22Rv1 (cell line): Measurements from ENCODE around the gene ACOX3.

Experiments
- H3K27ac ChIP-seq: fragments of 450-650 bp; 2 replicates; pipeline ENCODE4 v1.5.1; 2017
- ZFX ChIP-seq: fragments of 450-650 bp; IDR thresholded peaks from 2 replicates; pipeline ENCODE4 v1.6.1; 2017; ENCODE audit warnings: antibody characterized with exemption, borderline replicate concordance
- TF ChIP-seq, protein P1 (sequence below): fragments of 450-650 bp; IDR thresholded peaks from 2 replicates; pipeline ENCODE4 v1.5.1; 2017; ENCODE audit warnings: mild to moderate bottlenecking

ACOX3 gene

GRCh38 chr4:8439914-8440491, 520 bp downstream of the ACOX3 start:
- peak overlapping the region; percentile 87 for H3K27ac ChIP-seq
- TF ChIP-seq, protein P1, sequence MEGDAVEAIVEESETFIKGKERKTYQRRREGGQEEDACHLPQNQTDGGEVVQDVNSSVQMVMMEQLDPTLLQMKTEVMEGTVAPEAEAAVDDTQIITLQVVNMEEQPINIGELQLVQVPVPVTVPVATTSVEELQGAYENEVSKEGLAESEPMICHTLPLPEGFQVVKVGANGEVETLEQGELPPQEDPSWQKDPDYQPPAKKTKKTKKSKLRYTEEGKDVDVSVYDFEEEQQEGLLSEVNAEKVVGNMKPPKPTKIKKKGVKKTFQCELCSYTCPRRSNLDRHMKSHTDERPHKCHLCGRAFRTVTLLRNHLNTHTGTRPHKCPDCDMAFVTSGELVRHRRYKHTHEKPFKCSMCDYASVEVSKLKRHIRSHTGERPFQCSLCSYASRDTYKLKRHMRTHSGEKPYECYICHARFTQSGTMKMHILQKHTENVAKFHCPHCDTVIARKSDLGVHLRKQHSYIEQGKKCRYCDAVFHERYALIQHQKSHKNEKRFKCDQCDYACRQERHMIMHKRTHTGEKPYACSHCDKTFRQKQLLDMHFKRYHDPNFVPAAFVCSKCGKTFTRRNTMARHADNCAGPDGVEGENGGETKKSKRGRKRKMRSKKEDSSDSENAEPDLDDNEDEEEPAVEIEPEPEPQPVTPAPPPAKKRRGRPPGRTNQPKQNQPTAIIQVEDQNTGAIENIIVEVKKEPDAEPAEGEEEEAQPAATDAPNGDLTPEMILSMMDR, result no peak
- TF ChIP-seq ZFX, result no peak

DNA sequence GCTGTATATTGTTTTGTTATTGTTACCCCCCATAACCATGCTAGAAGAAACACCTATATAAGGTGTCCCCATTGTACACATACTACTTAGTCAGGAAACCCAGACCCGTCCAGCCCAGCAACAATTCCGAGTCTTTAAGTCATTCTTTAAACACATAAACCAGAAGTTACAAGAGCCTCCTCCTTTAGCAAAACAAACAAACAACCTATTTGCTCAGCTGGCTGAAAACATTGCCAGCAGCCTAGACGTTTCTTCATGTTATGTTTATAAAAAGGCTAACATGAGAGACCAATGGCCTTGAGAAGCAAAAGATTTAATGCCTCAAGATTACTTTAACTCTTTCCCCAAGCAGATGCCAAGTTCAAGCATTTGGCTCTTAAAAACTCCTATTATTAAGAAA, 1.4 kb downstream of the ACOX3 start:
- no peak for TF ChIP-seq ZFX
- TF ChIP-seq, protein P1, result no peak

GRCh38 chr4:8438743-8439142, 1.8 kb downstream of the ACOX3 start:
- H3K27ac ChIP-seq, result no peak overlapping the region

More for the DNA sequence above, 1.4 kb downstream of the ACOX3 start:
- no peak overlapping the region for H3K27ac ChIP-seq

DNA sequence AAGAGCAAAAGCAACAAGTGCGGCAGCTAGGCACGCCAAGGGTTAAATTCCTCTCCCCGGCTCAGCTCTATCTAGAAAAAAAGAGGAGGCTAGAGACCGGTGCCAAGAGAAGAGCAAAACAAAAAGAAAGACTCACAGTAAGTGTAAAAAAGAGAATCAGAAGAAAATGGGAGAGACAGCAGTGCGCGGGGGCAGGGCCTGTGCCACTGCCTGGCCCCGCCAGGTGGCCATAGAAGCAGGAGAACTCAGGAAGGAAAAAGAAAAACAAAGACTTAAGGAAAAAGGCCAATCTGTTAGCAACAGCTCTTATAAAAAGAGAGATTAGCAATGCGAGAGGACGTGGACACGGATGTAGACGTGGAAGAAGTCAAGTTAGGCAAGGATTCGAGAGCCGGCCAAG, 3.2 kb downstream of the ACOX3 start:
- TF ChIP-seq, protein P1, result no peak
- TF ChIP-seq ZFX, result no peak
- H3K27ac ChIP-seq, result no peak overlapping the region

More at GRCh38 chr4:8438743-8439142, 1.8 kb downstream of the ACOX3 start:
- TF ChIP-seq, protein P1, result no peak
- no peak for TF ChIP-seq ZFX

DNA sequence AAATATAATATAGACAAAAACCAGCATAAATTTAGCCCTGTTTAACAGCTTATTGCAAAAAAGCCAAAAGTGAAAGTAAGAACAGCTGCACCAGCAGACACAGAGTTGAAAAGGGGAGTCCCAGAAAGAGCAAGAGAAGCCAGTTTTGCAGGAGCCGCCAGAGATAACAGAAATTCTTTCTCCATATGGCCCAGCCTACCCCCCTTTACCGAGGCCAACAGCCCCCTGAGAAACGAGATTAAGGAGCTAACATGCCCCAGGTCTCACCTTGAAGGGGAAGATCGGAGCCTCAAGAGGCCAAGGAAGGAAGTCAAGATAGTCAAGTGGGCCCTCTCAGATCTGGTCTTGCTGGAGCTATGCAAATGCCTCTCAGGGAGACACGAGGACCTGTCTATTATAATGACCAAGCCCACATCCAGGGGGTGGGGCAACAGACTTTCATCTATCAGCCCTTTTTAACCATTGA, 4.8 kb downstream of the ACOX3 start:
- TF ChIP-seq ZFX, result no peak
- TF ChIP-seq, protein P1, result no peak
- no peak overlapping the region for H3K27ac ChIP-seq

DNA sequence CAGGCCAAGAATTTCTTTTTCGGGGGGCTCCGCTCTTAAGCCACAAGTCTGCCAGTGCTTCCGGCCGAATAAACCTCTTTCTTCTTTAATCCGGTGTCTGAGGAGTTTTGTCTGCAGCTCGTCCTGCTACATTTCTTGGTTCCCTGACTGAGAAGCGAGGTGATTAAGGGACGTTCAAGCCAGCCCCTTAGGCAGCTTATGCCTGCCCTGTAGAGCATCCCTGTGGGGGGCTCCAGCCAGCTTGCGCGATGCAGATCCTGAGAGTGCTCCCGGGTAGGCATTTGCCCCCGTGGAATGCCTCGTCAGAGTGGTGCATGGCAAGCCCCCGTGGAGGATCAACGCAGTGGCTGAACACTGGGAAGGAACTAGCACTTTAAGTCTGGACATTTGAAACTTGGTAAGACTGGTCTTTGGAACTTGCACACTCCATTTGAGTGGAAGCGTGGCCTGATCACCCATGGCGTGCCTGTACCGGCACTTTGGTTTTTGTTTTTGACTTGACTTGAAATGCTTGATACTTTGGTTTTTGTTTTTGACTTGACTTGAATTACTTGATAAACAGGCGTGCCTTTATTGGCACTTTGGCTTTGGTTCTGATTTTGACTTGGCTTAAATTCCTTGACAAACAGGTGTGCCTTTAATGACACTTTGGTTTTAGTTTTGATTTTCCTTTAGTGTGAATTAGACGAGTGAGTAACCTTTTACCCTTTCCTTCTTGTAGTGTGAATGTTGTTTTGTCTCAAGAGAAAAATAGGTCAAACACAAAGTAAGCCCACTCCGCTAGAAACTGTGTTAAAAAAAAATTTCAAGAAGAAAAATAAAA, 6.1 kb downstream of the ACOX3 start:
- TF ChIP-seq, protein P1, result no peak
- TF ChIP-seq ZFX, result no peak
- H3K27ac ChIP-seq, result no peak overlapping the region

GRCh38 chr4:8433136-8433535, 7.4 kb downstream of the ACOX3 start:
- TF ChIP-seq ZFX, result no peak
- TF ChIP-seq, protein P1, result no peak
- no peak overlapping the region for H3K27ac ChIP-seq
